ENCODE data around the gene KCTD5.
"Not testable (repeated sequence)": the region's sequence is repeated elsewhere in the genome, so short reads cannot be mapped to it uniquely, and the experiment has no call there.

Gene KCTD5

DNA sequence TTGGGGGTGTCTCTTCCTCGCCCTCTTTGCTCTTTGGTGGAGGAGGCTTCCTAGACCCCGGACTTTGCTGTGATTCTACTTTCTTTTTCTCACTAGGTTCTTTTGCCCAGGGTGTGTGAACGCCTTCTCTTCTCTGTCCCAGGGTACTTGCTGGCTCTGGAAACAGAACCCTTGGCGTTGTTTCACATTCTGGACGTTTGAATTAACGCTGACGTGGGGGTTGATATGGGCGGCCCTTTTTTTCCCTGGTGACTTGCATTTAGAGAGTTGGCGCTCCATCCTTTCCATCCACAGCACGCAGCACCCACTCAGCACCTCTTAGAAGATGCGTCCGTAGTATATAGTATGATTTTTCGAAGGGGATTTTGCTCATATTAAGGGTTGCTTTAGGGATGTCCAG is 718 bp downstream of the KCTD5 start:
- not testable (repeated sequence) for H3K27ac Mint-ChIP-seq; H3K27me3 Mint-ChIP-seq (ENCODE audit: low read depth, poor library complexity); H3K9me3 Mint-ChIP-seq; H3K36me3 Mint-ChIP-seq (ENCODE audit: low read depth); DNase-seq
- Mint-ChIP-seq H3K4me3 (peak overlapping the region; percentile 94), H3K4me1 (peaks cover 28% of the 10 kb centered on the region)

- H3K9me3 Mint-ChIP-seq; DNase-seq; H3K4me3 Mint-ChIP-seq; H3K27ac Mint-ChIP-seq; H3K27me3 Mint-ChIP-seq (ENCODE audit: low read depth, poor library complexity); H3K36me3 Mint-ChIP-seq (ENCODE audit: low read depth): not testable (repeated sequence)
- H3K4me1 Mint-ChIP-seq: peaks cover 28% of the 10 kb centered on the region
Observed at GRCh38 chr16:2686075-2686474, 3.8 kb downstream of the KCTD5 start.

DNA sequence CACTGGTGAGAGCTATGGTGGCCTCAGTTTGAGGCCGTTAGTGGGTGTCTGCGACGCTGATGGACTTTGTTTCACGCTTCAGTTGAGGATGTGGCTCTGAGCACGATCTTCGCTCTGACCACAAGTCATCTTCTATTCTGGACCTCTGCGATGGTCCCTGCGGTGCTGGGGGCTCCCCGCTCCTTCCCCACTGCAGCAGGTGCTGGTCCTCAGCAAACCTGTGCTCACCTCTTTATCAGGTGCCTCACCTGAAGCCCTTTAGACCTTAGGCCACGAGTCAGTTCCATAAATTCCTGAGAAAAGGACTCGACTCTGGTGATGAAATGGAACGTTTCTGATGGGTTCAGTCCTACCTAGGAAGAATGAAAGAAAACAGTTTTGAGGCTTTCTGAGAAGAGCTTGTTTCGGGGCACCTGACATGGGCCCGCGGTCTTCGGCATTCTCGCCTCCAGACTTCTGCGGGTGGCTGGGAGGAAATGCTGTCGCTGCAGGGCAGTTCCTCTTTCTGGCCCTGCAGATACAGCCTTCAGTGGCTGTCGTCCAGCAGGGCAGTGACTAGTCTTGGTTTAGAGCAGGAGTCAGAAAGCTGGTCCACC is 4.7 kb downstream of the KCTD5 start:
- H3K9me3 Mint-ChIP-seq: no peaks in the 10 kb centered on the region
- no peak overlapping the region for H3K4me3 Mint-ChIP-seq
- no peak for TF ChIP-seq CTCF (IDR thresholded peaks at IDR 0.05)
- peak overlapping the region; percentile 69 for H3K27ac Mint-ChIP-seq
- H3K36me3 Mint-ChIP-seq (ENCODE audit: low read depth): peaks cover 2% of the 10 kb centered on the region
- no peak for DNase-seq
- H3K4me1 Mint-ChIP-seq: peaks cover 26% of the 10 kb centered on the region
- peaks cover 2% of the 10 kb centered on the region for H3K27me3 Mint-ChIP-seq (ENCODE audit: low read depth, poor library complexity)

- Mint-ChIP-seq H3K9me3 (no peaks in the 10 kb centered on the region), H3K27me3 (ENCODE audit: low read depth, poor library complexity) (no peaks in the 10 kb centered on the region), H3K36me3 (ENCODE audit: low read depth) (no peaks in the 10 kb centered on the region), H3K4me3 (no peak overlapping the region), H3K4me1 (peaks cover 27% of the 10 kb centered on the region), H3K27ac (peak overlapping the region; percentile 51)
- no peak for TF ChIP-seq CTCF (IDR thresholded peaks at IDR 0.05)
- no peak for DNase-seq
Observed at GRCh38 chr16:2687531-2688308, 5.4 kb downstream of the KCTD5 start.

GRCh38 chr16:2689422-2689821 is 7.1 kb downstream of the KCTD5 start:
- H3K4me1 Mint-ChIP-seq: peaks cover 31% of the 10 kb centered on the region
- not testable (repeated sequence) for H3K9me3 Mint-ChIP-seq; H3K27me3 Mint-ChIP-seq (ENCODE audit: low read depth, poor library complexity); H3K4me3 Mint-ChIP-seq; H3K36me3 Mint-ChIP-seq (ENCODE audit: low read depth); DNase-seq; H3K27ac Mint-ChIP-seq

DNA sequence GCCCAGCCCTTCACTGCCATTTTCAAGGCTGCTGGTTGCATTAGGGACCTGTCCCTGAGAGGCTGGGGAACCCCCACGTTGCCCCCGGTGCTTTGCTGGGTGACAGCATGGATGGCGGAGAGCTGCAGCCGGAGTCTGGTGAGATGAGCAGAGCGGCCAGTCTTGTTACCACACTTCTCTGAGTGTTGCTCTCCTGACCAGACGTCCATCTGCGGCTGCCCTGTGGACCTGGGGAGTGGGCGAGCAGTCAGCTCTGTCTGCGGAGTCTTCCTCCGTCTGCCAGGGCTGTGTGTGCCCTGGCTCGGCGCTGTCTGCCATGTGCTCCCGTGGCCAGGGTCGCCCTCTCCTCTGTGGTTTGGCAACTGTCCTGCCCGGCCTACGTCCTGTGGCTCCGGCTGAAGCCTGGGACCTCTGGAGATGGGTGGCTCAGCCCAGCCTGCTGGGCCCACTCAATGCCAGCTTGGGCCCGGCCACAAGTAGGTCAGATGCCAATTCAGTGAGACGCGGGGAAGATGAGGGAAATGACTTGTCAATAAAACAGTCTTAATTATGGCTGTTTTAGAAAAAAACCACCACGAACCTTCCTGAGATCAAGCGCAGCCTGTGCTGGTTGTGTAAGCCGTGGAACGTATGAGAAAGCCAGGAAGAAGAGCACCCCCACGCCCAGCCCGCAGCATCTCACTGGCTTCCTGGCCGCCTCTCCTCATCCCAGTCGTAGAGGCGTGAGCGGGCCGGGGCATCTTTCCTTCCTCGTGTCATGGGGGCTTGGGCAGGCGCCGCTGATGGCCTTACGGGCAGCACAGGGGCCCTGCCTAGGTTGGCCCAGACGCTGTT is 7.9 kb downstream of the KCTD5 start:
- Mint-ChIP-seq H3K4me1 (peaks cover 31% of the 10 kb centered on the region), H3K9me3 (no peaks in the 10 kb centered on the region), H3K27me3 (ENCODE audit: low read depth, poor library complexity) (no peaks in the 10 kb centered on the region), H3K27ac (peak overlapping the region; percentile 82), H3K36me3 (ENCODE audit: low read depth) (no peaks in the 10 kb centered on the region), H3K4me3 (no peak overlapping the region)
- no peak for DNase-seq
- no peak for TF ChIP-seq CTCF (IDR thresholded peaks at IDR 0.05)

DNA sequence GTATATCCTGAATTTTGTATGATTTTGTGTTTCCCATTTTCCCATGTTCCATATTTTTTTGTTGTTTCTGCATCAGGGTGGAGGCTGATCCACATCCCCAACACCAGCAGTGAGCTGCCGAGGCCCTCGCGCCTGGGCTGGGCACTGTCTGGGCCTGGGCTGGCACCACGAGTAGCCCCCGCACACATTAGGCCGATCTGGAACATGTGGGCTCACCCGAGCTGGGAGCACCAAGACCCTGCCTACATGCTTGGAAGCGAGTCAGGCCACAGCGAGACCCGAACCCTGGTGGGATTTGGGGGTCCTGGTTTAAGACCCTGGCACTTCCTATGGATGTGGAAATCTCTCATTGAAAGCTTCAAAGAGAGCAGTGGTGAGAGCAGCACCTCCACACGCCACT is 8.5 kb downstream of the KCTD5 start:
- H3K4me3 Mint-ChIP-seq: no peak overlapping the region
- no peaks in the 10 kb centered on the region for H3K27me3 Mint-ChIP-seq (ENCODE audit: low read depth, poor library complexity)
- peaks cover 31% of the 10 kb centered on the region for H3K4me1 Mint-ChIP-seq

More for the DNA sequence above, 8.5 kb downstream of the KCTD5 start:
- TF ChIP-seq CTCF (IDR thresholded peaks at IDR 0.05): no peak
- no peak for DNase-seq
- Mint-ChIP-seq H3K36me3 (ENCODE audit: low read depth) (no peaks in the 10 kb centered on the region), H3K9me3 (no peaks in the 10 kb centered on the region), H3K27ac (peak overlapping the region; percentile 82)

All from nephron progenitor cell (in vitro differentiated cells).